Measurements from ENCODE around the gene EXOSC1.

EXOSC1 gene

DNA sequence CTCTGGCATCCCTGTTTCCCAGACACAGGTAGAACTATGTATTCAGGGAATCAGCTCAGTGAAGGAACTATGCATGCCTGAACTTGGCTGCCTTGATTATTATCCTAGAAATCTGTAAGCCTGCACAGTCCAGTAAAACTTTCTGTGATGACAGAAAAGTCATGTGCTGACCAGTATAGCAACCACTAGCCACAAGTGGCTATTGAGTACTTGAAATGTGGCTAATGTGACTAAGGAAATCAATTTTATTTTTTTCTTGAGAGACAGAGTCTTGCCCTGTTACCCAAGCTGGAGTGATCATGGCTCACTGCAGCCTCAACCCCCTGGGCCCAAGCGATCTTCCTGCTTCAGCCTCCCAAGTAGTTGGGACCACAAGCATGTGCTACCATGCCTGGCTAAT is 3.5 kb downstream of the EXOSC1 start:
- TF ChIP-seq GATA2 (IDR thresholded peaks at IDR 0.05; ENCODE audit: low read depth, low read length) (no peak), GATA3 (IDR thresholded peaks at IDR 0.05; ENCODE audit: low read depth, low read length) (no peak)

DNA sequence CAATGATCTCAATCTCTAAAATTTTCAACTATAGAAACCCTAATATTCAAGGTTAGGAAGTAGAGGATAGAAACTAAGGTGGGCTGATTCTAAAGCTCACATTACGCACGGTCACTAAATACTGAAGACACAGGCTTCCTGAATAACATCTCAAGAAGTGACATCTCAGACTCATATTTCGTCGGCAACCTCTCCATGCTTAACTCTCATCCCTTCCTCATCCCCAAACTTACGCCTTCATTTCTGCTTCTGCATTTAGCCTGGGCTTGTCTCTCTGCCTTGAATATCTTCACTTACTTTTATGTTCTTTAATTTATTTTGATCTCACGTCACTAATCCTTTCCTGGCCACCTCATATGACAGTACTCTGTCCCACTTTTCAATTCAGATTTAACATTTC is 10.6 kb downstream of the EXOSC1 start:
- no peak for TF ChIP-seq GATA2 (IDR thresholded peaks at IDR 0.05; ENCODE audit: low read depth, low read length)
- no peak for TF ChIP-seq GATA3 (IDR thresholded peaks at IDR 0.05; ENCODE audit: low read depth, low read length)

DNA sequence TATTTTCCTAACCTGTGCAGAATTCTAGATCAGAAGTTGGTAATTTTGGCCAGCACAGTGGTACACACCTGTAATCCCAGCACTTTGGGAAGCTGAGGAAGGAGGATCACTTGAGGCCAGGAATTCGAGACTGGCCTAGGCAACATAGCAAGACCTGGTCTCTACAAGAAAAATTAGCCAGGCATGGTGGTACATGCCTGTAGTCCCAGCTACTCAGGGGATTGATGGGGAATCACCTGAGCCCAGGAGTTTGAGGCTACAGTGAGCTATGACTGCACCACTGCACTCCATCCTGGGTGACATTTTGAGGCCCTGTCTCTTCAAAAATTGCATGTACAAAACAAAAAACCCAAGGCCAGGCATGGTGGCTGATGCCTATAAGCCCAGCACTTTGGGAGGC is 11.2 kb downstream of the EXOSC1 start:
- TF ChIP-seq GATA2 (IDR thresholded peaks at IDR 0.05; ENCODE audit: low read depth, low read length) (no peak), GATA3 (IDR thresholded peaks at IDR 0.05; ENCODE audit: low read depth, low read length) (no peak)

DNA sequence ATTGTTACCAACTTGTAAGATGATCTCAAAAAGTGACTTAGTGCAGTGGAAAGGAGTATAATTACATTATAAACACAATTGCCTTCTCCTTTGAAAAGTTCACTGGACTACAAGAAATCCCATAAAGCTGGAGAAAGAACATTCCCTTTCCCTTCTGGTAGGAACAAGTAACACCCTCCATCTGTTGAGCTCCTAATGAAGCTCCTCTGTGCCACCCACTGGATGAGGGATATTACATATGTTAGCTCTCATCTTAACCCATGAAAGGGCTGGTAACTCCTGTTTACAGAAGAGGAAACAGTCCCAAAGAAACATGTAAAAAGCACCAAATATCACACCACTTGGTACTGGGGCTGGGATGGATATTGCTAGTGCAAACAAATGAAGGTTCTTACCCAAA is 11.8 kb downstream of the EXOSC1 start:
- TF ChIP-seq GATA2 (IDR thresholded peaks at IDR 0.05; ENCODE audit: low read depth, low read length) (no peak), GATA3 (IDR thresholded peaks at IDR 0.05; ENCODE audit: low read depth, low read length) (no peak)

DNA sequence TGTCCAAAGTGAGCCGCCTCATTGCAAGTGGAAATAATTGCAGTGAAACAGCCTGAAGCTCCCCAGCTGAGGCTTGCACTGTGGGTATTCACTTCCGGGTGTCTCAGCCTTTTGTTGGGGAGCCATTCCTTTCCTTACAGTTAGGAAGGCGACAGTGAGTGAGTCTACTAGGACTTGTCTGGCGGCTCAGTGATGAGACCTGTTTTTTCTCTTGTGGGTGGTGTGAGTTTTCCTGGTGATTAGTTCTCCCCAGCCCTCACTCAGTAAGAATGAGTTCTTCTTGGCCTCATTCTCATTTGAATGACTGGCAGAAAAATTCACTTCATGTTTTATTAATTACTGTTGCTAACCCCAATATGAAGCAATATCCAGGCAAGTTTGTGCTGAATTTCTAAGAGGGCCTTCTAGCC is 17.2 kb downstream of the EXOSC1 start:
- no peak for TF ChIP-seq GATA3 (IDR thresholded peaks at IDR 0.05; ENCODE audit: low read depth, low read length)
- TF ChIP-seq GATA2 (IDR thresholded peaks at IDR 0.05; ENCODE audit: low read depth, low read length), result no peak

DNA sequence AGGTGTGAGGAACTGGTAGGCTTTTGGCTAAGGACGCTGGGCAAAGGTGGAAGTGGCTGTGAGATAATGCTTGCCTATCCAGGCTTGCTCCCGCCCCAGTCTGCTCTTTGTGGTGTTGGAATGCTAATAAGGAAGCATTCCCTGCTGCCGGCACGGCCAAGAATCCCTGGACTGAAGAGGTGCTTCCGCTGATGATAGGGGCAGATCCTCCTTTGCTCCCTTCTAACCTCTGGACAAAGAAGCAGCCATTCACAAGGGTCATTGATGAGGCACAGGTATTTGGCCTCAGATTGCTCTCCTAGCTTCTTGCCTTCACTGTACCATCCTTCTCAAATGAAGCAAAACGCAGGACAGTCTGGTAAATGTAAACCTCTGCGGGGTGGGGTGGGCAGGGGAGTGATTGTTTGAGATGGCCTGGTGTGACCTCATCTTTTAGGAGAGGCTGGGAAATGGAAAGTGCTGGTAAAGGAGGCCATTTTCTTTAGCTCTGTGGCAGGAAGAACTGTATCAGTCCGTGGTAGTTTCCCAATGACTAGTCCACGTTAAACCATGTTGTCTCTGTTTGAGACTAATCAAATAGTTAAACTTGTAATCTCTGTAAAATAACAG is 18.1 kb downstream of the EXOSC1 start:
- TF ChIP-seq GATA3 (IDR thresholded peaks at IDR 0.05; ENCODE audit: low read depth, low read length) (no peak), GATA2 (IDR thresholded peaks at IDR 0.05; ENCODE audit: low read depth, low read length) (no peak)

DNA sequence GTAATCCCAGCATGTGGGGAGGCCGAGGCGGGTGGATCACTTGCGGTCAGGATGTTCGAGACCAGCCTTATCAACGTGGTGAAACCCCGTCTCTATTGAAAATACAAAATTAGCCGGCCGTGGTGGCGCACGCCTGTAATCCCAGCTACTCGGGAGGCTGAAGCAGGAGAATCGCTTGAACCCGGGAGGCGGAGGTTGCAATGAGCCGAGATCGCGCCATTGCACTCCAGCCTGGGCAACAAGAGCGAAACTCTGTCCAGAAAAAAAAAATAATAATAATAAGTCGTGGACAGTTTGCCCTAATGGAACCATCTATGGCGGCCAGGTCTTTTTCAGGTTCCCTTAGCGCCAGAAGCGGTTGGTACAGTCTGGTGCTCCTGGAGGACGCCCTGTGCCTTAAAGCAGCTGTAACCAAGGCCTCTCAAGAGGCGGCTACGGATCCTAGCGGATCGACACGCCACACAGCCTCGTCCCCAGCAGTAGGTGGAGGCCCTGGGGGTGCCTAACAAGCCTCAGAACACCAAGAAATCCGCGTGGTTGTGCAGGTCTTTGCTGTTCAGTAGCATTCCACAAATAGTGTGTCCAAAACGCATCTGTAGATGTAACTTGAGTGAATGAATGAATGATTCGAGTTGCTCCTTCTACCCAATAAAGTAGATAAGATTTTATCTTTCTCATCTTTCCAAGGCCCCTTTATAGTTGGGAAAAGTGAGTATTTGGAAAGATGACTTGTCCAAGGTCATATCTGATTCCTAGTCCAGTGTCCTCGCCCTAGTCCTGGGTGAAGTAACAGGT is 18.8 kb downstream of the EXOSC1 start:
- no peak for TF ChIP-seq GATA3 (IDR thresholded peaks at IDR 0.05; ENCODE audit: low read depth, low read length)
- TF ChIP-seq GATA2 (IDR thresholded peaks at IDR 0.05; ENCODE audit: low read depth, low read length), result no peak

DNA sequence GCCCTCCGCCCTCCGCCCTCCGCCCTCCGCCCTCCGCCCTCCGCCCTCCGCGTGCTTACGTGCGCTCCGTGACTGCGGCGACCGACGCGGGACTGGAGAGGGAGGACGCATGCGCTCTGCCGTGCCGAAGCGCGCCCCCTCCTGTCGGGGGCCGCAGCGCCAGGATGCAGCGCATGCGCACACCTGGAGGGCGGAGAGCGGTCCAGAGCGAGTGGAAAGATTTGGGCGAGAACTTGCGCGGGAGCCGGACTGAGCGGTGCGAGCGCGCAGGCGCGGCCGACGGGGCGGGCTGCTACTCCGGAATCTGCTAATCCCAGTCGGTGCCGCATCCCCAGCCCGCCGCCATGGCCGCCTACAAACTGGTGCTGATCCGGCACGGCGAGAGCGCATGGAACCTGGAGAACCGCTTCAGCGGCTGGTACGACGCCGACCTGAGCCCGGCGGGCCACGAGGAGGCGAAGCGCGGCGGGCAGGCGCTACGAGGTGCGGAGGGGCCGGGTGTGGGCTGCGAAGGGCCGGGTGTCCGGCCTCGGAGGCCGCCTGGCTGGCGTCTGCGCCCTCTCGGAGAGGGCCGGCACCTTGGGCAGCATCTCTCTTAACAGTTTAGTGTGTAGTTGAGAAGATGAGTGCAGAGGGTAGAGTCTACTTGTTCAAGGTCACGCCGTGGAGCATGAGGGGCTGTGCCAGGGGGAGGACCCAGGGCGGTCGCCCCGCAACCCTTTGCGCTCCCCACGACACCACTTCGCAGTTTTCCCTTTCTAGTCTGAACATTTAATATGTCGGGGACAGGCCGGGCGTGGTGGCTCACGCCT is 19.6 kb downstream of the EXOSC1 start, which contains the start of gene PGAM1:
TSS of gene PGAM1 (plus strand) at position 228 of the 812 bp plus-strand sequence. CDS start at position 345, 117 bp downstream.
- no peak for TF ChIP-seq GATA2 (IDR thresholded peaks at IDR 0.05; ENCODE audit: low read depth, low read length)
- no peak for TF ChIP-seq GATA3 (IDR thresholded peaks at IDR 0.05; ENCODE audit: low read depth, low read length)

DNA sequence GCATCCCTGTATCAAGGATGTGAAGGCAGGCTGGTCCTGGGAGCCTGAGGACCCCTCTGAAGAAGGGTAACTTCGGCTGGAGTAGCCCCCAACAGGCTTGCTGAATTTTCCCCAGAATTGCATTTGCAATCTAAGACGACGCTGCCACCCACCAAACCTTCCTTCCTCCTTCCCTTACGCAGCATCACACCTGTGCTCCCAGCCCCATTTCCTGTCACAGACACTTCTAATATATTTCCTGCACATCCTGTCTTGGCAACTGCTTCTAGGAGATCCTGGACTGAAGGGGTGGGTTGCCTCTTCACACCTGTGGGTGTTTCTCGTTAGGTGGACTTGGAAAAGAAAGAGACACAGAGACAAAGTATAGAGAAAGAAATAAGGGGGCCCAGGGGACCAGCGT is 29.2 kb downstream of the EXOSC1 start:
- TF ChIP-seq GATA3 (IDR thresholded peaks at IDR 0.05; ENCODE audit: low read depth, low read length) (no peak), GATA2 (IDR thresholded peaks at IDR 0.05; ENCODE audit: low read depth, low read length) (no peak)

DNA sequence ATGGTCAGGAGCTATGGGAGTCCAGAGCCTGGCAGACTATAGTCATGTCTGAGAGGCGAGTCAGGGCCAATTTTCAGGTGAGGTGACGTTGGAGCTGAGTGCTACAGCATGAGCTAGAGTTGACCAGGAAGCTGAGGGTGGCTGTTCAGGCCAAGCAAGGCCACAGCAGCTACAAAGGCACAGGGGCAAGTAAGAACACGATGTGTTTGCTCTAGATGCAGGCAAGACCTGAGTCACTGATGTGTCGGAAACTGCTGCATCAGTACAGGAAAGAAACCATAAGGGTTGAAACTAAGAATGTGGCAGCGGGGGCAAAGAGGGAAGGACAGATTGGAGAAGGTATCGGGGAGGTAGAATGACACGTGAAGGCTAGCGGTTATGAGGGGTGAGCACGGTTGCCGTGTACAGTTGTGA is 32.9 kb downstream of the EXOSC1 start:
- TF ChIP-seq GATA2 (IDR thresholded peaks at IDR 0.05; ENCODE audit: low read depth, low read length) (no peak), GATA3 (IDR thresholded peaks at IDR 0.05; ENCODE audit: low read depth, low read length) (no peak)

DNA sequence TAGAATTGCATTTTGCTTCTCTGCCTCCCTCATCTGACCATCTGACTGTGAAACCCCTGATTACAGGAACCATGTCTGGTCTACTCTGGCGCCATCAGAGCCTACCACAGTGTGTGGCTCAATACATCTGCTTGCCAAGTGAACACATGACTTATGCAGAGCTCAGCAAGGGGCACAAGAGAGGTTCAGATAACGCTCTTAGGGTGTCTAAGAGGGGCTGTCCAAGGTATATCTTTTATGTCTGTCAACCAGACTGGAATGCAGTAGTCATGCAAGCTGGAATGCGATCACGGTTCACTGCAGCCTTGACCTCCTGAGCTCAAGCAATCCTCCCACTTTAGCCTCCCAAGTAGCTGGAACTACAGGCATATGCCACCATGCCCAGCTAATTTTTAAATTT is 34.4 kb downstream of the EXOSC1 start:
- TF ChIP-seq GATA2 (IDR thresholded peaks at IDR 0.05; ENCODE audit: low read depth, low read length) (no peak), GATA3 (IDR thresholded peaks at IDR 0.05; ENCODE audit: low read depth, low read length) (no peak)

DNA sequence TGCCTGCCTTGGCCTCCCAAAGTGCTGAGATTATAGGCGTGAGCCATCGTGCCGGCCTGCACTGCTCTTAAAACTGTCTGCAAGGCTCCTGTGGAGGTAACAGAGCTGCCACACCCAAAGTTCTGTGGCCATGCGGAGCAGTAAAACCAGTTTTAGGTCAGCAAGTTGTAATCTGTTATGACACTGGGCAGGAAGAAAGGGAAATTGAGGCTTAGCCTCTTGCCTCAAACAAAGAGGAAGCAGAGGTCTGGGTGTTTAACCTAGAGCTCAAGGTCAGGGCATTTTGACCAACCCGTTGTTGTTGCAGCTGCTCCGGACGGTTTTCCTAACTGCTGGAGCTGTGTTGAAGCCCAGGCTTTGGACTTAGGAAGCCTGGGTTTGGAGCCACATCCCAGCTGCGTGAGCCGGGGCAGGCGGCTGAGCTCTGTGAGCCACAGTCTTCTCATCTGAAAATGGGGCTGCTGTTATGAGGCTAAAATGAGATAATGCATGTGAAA is 37.3 kb downstream of the EXOSC1 start:
- TF ChIP-seq GATA2 (IDR thresholded peaks at IDR 0.05; ENCODE audit: low read depth, low read length), result no peak

DNA sequence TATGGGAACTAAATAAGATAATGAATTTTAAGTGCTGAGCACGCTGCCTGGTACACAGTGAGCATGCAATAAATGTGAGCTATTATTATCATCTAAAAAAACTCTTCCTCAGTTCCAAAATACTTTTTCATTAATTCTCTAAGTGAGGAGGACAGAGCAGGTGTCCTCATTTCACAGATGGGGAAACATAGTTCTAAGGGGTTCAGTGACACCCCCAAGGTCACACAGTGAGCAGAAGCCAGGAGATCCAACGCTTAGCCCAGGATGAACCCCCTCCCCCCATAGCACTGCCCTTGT is 37.9 kb downstream of the EXOSC1 start:
- no peak for TF ChIP-seq GATA3 (IDR thresholded peaks at IDR 0.05; ENCODE audit: low read depth, low read length)
- no peak for TF ChIP-seq GATA2 (IDR thresholded peaks at IDR 0.05; ENCODE audit: low read depth, low read length)

DNA sequence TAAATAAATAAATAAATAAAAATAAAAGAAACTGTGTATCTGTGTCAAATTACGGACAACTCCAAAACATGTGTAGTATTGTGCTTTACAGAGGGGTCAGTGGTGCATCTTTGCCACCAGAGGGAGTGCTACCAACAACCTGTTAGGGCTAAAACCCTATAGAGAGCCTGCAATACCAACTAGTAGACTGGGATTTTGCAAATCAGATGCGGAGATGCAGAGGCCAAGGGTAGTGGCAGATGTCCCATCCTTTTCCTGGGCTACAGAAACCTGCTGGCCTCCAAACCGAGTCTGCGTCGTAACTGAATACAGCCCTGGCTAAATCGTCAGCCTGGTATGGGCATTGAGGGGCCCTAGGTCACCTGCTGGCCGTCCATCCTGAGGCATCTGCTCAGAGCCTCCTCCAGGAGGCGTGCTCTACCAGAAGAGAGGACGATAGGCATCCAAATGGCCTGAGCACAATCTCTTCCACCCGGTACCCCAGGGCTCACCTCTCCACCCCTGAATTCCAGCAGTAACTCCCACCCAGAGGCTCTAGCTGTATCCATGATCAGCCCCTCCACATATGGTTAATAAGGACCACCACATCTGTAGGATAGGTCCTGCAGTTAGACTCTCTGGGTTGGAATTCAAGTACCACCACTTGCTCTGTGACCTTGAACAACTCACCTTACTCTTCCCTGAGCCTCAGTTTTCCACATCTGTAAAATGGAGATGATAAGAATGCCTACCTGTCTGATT is 38.4 kb downstream of the EXOSC1 start:
- TF ChIP-seq GATA3 (IDR thresholded peaks at IDR 0.05; ENCODE audit: low read depth, low read length) (no peak), GATA2 (IDR thresholded peaks at IDR 0.05; ENCODE audit: low read depth, low read length) (no peak)

Measured in SH-SY5Y (cell line).